ENCODE results near the gene INSIG1. TPM values are rescaled to one million over a fixed set of nuclear protein-coding genes. Genes with fewer than 3 reads are reported as not detected.

Gene INSIG1
- total RNA-seq, result 8.7 TPM
- long read RNA-seq, transcript INSIG1-201 (6 exons, 3,010 nt), result major isoform, 21 of 30 reads
- long read RNA-seq, partial matches to known transcripts, result 2 of 30 reads
- long read RNA-seq, other reads (novel, unspliced or antisense), result 4 of 30 reads

DNA sequence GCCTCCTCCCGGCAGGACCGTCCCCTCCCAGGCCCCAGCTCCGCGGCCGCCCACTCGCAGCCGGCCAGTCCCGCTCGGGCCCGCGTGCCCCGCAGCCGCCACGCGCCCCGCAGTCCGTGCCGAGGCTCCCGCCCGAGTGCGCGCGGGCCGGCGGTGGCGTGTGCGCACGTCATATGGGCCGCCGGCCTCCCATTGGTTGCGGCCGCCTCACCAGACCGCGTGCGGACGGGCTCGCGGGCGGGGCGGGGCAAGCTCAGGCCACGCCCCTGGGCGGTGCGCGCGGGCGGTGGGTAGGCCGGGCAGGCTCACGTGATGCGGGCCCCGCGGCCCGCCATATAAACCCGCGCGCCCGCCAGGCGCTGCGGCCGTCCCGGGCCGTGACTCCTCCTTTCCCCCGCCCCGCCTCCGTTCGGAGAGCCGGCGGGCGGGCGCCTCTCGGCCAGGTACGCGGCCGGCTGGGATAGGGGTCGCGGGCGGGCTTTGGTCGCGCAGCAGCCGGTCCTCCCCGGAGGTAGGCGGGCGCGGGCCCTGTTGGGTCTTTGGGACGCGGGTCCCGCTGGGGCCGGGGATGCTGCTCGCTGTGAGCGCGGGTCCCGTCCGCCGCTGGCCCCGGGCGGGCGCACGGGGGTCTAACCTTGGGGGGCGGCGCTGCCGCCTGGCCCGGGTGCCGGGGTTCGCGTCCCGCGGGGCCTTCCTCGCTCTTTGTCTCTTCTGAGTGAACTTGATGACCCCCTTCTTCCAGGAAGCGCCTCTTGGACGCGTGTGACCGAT is at the start of gene INSIG1:
TSS of gene INSIG1 (plus strand) at position 362 of the 771 bp plus-strand sequence. CDS start at position 770, 408 bp downstream.
- DNase-seq (peak; percentile 96), ATAC-seq (peak; percentile 92)
- intact Hi-C loops (cut with micrococcal nuclease), result no loop called here

DNA sequence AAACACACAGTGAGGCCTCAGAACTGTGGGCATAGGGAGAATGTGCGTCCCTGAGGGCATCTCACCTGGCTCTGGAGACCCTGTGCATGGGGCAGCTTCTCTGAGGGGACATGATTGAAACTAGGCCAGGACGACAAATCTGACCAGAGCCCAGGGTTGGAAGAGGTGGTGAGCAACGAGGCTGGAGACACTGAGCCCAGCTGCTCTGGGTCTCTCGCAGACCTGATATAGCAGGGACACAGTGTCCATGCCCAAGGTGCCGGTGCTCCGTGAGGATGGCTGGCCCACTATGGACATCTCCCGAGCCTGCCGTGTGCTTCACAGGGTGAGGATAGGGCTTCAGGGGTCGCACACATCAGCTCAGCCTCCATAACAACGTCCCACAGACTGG is 49.3 kb upstream of the INSIG1 start:
- ATAC-seq (no peak), DNase-seq (no peak)
- intact Hi-C loops (cut with micrococcal nuclease), result no loop called here

DNA sequence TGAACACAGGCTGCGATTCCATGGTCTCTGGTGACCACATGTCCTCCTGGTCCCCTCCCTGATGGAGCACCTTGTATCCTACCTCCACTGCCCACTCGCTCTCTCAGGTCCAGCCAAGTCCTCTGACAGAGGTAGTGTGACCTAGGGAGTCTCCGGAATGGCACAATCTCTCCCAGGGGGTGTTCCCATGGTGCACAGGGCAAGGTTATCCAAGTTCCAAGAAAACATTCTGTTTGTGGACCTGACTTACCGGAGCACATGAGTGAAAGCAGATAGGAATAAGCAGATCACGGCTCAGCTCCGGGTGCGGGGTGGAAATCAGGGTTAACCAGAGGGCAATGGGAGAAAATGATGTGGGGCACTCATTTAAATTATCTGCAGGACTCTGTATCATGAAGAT is 45.8 kb upstream of the INSIG1 start:
- intact Hi-C loops (cut with micrococcal nuclease), result no loop called here
- DNase-seq (no peak), ATAC-seq (no peak)

GRCh38 chr7:155252444-155252887 is 45.2 kb upstream of the INSIG1 start:
- no peak for ATAC-seq
- intact Hi-C loops (cut with micrococcal nuclease), result no loop called here

DNA sequence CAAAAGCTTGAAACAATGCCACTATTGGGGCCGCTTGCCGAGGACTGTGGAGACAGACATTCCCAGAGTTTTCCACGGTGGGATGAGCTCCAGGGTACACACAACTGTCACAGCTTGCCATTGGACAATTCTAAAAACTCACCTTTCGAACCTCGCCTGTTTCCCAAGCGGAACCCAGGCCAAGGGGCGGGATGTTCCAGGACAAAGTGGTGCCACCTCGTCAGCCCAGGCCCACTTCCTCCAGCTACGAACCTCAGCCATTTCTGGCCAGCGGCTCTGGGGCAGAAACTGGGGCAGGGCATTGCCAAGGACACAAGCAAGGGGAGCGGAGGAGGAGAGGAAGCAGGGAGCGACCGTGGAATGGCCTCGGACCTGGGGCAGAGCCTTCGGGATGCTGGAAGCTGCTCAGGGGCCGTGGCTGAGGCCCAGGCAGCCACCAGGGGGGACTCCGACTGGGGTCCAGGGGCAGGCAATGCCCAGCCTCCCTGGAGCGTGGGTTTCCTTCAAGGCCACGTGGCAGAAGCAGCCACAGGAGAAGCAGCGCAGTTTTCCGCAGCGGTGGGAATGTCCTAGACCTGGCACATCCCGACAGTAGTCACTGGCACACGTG is 44.7 kb upstream of the INSIG1 start:
- intact Hi-C loops (cut with micrococcal nuclease), result no loop called here
- DNase-seq, result no peak
- no peak for ATAC-seq

More at GRCh38 chr7:155252444-155252887, 45.2 kb upstream of the INSIG1 start:
- no peak for DNase-seq

- no peak for ATAC-seq
- no peak for DNase-seq
- intact Hi-C loops (cut with micrococcal nuclease), result no loop called here
Measured at GRCh38 chr7:155254018-155254417, 43.7 kb upstream of the INSIG1 start.

- intact Hi-C loops (cut with micrococcal nuclease), result no loop called here
- no peak for ATAC-seq
Measured at GRCh38 chr7:155255071-155255470, 42.6 kb upstream of the INSIG1 start.

DNA sequence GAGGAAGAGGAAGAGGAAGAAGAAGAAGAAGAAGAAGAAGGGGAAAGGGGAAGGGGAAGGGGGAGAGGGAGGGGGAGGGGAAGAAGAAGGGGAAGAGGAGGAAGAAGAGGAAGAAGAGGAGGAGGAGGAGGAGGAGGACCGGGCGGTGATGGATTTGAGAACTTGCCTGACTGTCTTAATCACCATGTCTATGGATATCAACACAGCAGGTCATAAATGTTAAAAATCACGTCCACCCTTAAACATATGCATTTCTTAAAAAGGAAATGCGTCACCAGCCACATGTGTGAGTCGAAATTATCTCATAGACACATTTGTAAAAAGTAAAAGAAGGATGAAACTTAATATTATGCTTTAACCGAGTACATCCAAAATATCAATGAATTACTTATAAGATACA is 42.1 kb upstream of the INSIG1 start:
- no peak for DNase-seq
- intact Hi-C loops (cut with micrococcal nuclease), result no loop called here
- ATAC-seq, result no peak

More at GRCh38 chr7:155255071-155255470, 42.6 kb upstream of the INSIG1 start:
- DNase-seq, result no peak

DNA sequence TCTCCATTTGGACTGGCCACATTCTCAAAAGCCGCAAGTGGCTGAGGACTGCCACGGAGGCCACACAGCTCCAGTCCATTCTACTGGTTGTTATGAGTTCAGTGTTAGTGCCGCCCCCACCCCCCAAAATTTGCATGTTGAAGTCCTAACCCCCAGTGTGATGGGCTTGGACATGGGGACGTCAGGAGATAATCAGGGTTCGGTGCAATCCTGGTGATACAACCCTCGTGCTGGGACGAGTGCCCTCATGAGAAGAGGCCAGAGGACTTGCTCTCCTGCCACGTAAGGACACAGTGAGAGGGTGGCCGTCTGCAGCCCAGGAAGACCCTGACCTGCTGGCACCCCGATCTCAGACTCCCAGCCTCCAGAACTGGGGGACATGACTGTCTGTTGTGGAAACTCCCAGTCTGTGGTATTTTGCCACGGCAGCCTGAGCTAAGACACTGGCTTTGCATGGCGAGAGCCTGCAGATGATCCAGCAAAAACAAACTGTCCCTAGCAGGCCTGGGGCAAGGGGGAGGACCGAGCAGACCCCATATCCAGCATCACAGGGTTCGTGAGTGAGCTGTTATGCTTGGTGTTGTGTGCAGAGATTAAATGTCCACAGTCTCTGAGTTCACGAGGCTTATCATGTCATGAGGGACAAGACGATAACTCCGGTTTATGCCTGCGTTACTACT is 41.5 kb upstream of the INSIG1 start:
- intact Hi-C loops (cut with micrococcal nuclease), result no loop called here
- ATAC-seq (no peak), DNase-seq (no peak)

DNA sequence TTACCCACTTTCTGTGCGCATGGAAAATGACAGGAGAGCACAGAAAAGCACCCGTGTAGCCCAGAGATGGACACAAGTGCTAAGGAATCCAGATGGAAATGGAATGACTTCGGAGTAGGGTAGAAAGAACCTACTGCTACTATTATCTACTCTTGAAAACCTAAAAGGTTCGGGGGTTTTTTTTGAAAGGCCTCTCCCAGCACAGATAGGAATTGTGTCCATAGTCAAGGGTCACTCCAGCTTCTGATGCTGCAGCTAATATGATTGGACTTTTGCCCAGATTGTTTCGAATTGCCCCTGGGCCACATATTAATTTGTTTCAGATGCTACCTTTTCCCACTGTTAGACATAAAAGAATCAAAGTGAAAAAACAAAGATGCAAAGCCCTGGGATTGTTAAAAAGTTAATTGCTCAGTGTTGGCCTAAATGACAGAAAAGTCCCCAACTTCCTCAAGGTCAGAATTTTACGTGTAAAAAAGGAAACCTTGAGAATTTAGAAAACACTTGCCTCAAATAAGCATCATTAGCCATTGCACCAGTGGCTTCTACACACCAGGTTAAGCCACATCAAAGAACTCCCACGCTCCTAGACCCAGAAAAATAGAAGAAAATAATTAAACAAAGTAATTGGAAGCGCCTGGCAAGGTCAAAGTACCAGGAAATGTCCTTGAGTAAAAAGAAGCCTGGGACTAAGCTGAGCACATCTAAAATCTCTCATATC is 40.8 kb upstream of the INSIG1 start:
- ATAC-seq (no peak), DNase-seq (no peak)
- intact Hi-C loops (cut with micrococcal nuclease), result no loop called here

DNA sequence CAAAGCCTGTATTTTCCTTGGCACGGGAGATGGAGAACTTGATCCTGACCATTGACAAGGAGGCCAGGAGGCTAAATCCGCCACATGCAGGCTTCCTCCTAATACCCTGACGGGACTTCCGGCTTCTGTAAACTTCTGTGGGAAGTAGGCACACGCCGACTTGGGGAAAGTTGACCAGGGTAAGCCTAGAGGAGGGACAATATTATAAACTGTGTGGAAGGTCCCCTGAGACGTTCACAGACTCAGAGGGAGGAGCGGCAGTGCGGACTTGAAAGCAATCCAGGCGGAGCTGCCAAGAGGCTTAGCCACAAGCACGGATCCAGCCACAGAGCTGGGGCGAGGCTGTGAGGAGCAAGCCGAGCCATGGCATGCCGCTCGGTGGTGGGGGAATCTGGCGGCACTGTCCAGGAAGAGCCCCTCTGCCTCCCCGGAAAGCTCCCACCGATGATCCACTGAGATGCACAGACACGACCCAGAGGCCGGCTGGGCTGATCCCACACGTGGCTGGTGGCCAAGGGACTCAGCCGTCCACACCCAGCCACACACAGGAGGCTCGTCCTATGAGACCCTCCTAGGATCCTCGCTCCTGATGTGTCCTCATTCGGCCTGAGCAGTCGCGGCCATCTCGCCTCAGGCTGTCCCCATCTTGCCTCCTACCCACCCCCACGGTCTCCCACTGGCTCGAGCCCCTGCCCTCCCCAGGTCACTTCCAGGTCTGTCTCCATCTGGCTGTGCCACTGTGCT is 40.0 kb upstream of the INSIG1 start:
- intact Hi-C loops (cut with micrococcal nuclease), result no loop called here
- DNase-seq (peak; percentile 79), ATAC-seq (peak; percentile 92)

GRCh38 chr7:155258226-155258560 is 39.5 kb upstream of the INSIG1 start:
- DNase-seq, result no peak
- ATAC-seq, result peak; percentile 82
- intact Hi-C loops (cut with micrococcal nuclease), result no loop called here

GRCh38 chr7:155259866-155260497 is 37.7 kb upstream of the INSIG1 start:
- no peak for DNase-seq
- ATAC-seq, result no peak
- intact Hi-C loops (cut with micrococcal nuclease), result no loop called here

GRCh38 chr7:155260498-155260872 is 37.2 kb upstream of the INSIG1 start:
- ATAC-seq (no peak), DNase-seq (no peak)
- intact Hi-C loops (cut with micrococcal nuclease), result no loop called here

GRCh38 chr7:155261031-155261985 is 36.4 kb upstream of the INSIG1 start:
- DNase-seq (no peak), ATAC-seq (no peak)
- intact Hi-C loops (cut with micrococcal nuclease), result no loop called here

GRCh38 chr7:155262031-155262430 is 35.6 kb upstream of the INSIG1 start:
- DNase-seq, result no peak
- ATAC-seq, result no peak
- intact Hi-C loops (cut with micrococcal nuclease), result no loop called here

DNA sequence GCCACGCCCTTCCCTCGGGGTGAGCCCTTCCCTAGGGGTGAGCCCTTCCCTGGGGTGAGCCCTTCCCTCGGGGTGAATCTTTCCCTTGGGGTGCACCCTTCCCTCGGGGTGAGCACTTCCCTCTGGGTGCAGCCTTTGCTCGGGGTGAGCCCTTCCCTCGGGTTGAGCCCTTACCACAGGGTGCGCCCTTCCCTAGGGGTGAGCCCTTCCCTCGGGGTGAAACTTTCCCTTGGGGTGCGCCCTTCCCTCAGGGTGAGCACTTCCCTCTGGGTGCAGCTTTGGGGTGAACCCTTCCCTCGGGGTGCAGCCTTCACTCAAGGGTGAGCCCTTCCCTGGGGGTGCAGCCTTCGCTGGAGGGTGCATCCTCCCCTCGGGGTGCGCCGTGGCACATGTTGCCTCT is 34.6 kb upstream of the INSIG1 start:
- no peak for ATAC-seq
- intact Hi-C loops (cut with micrococcal nuclease), result no loop called here
- no peak for DNase-seq

Measured in left ventricle myocardium superior (tissue), 1 donor.